OCI-LY3 (cell line): ENCODE data around the gene LRRTM1.

Source experiments
- EZH2phosphoT487 ChIP-seq: fragments of 200-600 bp; shearing (Covaris generic); IDR thresholded peaks from 2 replicates; pipeline ENCODE4 v1.6.1; 2018; ENCODE audit warnings: antibody characterized with exemption, mixed run types, low read depth
- TF ChIP-seq, protein P1 (sequence below): fragments of 200-600, 300-600 bp; sonication (generic); IDR thresholded peaks from 2 replicates; pipeline ENCODE4 v1.5.1; 2014; ENCODE audit warnings: antibody characterized with exemption, low read length, low read depth

- TF ChIP-seq, protein P1, sequence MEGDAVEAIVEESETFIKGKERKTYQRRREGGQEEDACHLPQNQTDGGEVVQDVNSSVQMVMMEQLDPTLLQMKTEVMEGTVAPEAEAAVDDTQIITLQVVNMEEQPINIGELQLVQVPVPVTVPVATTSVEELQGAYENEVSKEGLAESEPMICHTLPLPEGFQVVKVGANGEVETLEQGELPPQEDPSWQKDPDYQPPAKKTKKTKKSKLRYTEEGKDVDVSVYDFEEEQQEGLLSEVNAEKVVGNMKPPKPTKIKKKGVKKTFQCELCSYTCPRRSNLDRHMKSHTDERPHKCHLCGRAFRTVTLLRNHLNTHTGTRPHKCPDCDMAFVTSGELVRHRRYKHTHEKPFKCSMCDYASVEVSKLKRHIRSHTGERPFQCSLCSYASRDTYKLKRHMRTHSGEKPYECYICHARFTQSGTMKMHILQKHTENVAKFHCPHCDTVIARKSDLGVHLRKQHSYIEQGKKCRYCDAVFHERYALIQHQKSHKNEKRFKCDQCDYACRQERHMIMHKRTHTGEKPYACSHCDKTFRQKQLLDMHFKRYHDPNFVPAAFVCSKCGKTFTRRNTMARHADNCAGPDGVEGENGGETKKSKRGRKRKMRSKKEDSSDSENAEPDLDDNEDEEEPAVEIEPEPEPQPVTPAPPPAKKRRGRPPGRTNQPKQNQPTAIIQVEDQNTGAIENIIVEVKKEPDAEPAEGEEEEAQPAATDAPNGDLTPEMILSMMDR = no peak
- TF ChIP-seq EZH2phosphoT487 = no peak
Observed at GRCh38 chr2:80330527-80331450, 26.2 kb upstream of the LRRTM1 start.
